ENCODE data around the gene NSRP1. TPM values are rescaled to one million over a fixed set of nuclear protein-coding genes. Genes with fewer than 3 reads are reported as not detected.

Gene NSRP1
- total and polyA plus RNA-seq, 2 of the 8 experiments (the other 6 are each of a cell fraction or from before 2014, with no cell fraction given), result 6.1 to 22.4 TPM

GRCh38 chr17:30116661-30117551 lies at the start of gene NSRP1 (continued):
- peak; percentile 83 for TF ChIP-seq ASH2L (IDR thresholded peaks at IDR 0.05; ENCODE audit: low read length)
- no peak for TF ChIP-seq TCF12 (IDR thresholded peaks at IDR 0.05; ENCODE audit: low read depth, low read length)
- TF ChIP-seq ATF2 (IDR thresholded peaks at IDR 0.05; ENCODE audit: low read length), result peak; percentile 80; the same call in 1 of the 2 replicates
- no peak for TF ChIP-seq FOSL1 (IDR thresholded peaks at IDR 0.05; ENCODE audit: insufficient read depth, low read depth, low read length)
- no peak for TF ChIP-seq BCL11A (IDR thresholded peaks at IDR 0.05; ENCODE audit: low read depth in 2 of 2, low read length in 2 of 2)
- no peak for TF ChIP-seq RFX5 (IDR thresholded peaks at IDR 0.05; ENCODE audit: borderline replicate concordance, low read depth, low read length)
- no peak for TF ChIP-seq EP300 (IDR thresholded peaks at IDR 0.05; ENCODE audit: borderline replicate concordance in 1 of 2, low read depth in 2 of 2, low read length in 2 of 2)
- peak; percentile 100 for TF ChIP-seq POLR2AphosphoS5 (IDR thresholded peaks at IDR 0.05; ENCODE audit: low read depth, low read length)
- TF ChIP-seq SP1 (IDR thresholded peaks at IDR 0.05; ENCODE audit: low read depth, low read length), result no peak
- peak; percentile 49; the same call in 1 of the 2 replicates for TF ChIP-seq CHD1 (IDR thresholded peaks at IDR 0.05; ENCODE audit: low read depth, low read length)
- no peak for TF ChIP-seq EGR1 (IDR thresholded peaks at IDR 0.05; ENCODE audit: borderline replicate concordance, low read depth, low read length)
- TF ChIP-seq RAD21 (IDR thresholded peaks at IDR 0.05 in 1 of 2, conservative IDR thresholded peaks at IDR 0.05 in 1 of 2; ENCODE audit: low read depth in 2 of 2, low read length in 2 of 2), result no peak
